DMS53 treated with DMSO at 0.1 percent for 48 hours (cell line): ENCODE data around the gene HIF3A.
"Not testable (repeated sequence)": the region's sequence is repeated elsewhere in the genome, so short reads cannot be mapped to it uniquely, and the experiment has no call there.

Experiments
- DNase-seq: peaks from one replicate; lab custom pipeline; 2025; ENCODE audit not compliant: unreplicated experiment; lab: John Stamatoyannopoulos, UW

Gene HIF3A

DNA sequence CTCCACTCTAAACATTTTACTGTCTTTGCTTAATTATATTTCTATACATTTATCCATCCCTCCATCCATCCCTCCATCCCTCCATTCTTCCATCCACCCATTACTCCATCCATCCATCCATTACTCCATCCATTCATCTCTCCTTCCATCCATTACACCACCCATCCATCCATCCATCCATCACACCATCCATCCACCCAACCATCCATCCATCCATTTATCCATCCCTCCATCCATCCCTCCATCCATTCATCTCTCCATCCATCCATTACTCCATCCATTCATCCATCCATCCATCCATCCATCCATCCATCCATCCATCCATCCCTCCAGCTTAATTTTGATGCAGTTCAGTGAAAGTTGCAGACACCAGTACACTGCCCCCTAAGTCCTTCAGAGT is 5.0 kb upstream of the HIF3A start:
- DNase-seq: no peak

GRCh38 chr19:46294494-46294893 is 2.3 kb upstream of the HIF3A start:
- DNase-seq: no peak

DNA sequence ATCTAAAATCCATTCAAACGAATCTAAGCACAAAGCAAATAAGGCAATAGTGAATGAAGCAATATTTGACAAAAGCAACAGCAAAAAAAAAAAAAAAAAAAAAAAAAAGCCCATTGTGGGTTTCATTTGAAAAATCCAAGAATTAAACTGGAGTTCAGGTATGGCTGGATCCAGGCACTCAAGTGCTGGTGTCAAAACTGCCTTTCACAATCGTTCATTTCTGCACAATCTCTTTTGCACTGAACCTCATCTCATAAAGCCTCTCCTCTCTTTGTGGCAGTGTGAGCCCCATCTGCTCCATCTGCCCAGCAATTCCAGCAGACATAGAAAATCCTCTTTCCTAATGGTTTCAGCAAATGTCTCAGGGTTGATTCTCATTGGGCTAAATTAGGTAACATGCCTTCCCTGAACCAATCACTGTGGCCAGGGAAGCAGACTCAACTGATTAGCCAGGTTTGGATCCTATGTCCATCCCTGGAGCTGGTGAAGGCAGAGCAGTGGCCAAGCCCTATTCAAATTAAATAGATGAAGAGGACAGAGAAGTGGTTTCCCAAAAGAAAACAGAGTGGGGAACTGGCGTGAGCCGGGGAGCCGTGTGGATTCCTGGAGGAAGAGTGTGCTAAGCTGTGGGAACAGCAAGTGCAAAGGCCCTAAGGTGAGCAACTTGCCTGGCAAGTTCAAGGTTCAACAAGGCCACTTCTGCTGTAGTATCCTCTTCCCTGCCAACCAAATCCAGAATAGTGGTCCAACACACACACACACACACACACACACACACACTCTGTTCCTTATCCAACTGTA is 1.2 kb upstream of the HIF3A start:
- no peak for DNase-seq

- no peak for DNase-seq
Observed at GRCh38 chr19:46296202-46296480, 701 bp upstream of the HIF3A start.

- no peak for DNase-seq
Observed at GRCh38 chr19:46297700-46298478, 1.0 kb downstream of the HIF3A start.

DNA sequence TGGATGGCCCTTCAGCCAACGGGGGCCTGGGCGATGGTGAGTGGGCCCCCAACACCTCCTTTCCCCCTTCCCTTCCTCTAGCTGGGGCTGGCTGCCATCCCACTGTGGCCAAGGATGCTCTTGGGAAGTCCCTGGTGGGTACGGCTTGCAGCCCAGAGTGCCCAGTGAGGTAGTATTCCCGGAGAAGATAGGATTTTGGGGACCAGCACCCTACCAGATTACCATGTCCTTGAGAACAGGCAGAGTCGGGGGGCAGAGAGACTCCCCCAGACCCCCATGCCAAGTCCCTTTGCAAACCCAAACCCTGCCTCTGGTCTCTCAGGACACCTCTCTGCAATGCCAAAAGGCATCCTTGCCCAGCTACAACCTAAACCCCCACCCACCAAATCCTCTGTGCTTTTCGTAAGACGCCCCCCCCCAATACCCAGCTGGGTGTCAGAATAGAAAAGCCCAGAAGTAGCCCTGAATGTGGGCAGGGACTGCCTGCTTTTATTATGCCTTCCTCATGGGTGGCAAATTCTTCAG is 1.7 kb downstream of the HIF3A start:
- no peak for DNase-seq

DNA sequence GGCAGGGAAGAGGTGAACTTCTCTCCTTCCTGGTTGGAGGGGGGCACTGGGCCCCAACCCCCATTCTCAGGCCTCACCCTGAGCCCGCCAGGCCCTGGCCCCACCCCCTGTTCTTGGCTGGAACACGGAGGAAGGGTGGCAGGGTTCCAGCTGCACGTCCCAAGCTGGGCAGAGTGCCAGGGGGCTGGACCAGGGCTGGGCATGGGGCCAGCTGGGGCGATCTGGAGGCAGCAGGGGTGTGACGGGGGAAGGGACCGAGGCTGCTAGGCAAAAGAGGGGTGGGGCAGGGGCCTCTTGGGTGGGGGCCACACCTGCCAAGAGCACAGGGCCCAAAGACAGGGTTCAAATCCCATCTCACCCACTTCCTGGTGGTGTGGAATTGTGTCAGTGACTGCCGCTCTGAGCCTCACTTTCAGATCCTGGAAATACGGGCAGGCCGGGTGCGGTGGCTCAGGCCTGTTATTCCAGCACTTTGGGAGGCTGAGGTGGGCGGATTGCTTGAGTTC is 2.2 kb downstream of the HIF3A start:
- peak; percentile 22 for DNase-seq

DNA sequence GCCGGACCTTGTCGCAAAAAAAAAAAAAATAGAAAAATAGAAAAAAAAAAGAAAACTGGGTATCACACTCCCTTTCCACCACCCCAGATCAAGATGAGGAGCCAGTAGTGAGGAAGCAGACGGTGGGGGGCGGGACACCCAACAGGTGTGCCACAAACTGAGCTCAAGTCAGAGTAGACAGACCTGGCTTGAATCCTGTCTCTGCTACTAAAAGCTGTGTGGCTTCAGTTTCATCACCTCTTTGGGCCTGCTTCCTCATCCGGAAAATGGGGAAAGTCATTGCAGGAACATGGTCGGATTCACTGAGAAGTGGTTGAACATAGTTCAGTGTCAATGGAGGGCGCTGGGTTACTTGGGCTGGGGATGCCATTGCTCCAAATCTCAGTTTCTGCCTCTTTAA is 2.9 kb downstream of the HIF3A start:
- DNase-seq: no peak

GRCh38 chr19:46303322-46303690 is 6.5 kb downstream of the HIF3A start:
- DNase-seq: no peak

GRCh38 chr19:46303691-46304397 is 7.0 kb downstream of the HIF3A start:
- DNase-seq: no peak

GRCh38 chr19:46306501-46306900 is 9.7 kb downstream of the HIF3A start:
- no peak for DNase-seq

- DNase-seq: no peak
Observed at GRCh38 chr19:46308510-46308909, 11.7 kb downstream of the HIF3A start.

DNA sequence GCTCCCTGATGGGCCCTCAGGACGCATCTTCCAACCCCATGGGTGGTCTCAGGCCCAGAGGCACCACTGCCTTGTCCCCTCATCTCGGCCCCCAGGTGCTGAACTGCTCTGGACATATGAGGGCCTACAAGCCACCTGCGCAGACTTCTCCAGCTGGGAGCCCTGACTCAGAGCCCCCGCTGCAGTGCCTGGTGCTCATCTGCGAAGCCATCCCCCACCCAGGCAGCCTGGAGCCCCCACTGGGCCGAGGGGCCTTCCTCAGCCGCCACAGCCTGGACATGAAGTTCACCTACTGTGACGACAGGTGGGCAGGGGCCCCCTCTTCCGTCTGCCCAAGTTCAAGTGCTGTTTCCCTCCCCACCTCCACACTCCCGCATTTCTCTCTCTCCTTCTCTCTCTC is 12.2 kb downstream of the HIF3A start:
- DNase-seq: no peak

DNA sequence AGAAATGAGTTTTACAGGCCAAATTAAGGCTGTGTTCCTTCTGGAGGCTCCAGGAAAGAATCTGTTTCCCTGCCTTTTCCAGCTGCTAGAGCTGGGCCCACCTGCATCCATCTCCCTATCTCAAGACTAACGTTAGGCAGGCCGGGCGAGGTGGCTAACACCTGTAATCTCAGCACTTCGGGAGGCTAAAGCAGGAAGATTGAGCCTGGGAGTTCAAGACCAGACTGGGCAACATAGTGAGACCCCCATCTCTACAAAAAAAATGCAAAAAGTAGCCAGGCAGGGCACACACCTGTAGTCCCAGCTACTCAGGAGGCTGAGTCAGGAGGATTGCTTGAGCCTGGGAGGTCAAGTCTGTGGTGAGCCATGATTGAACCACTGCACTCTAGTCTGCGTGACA is 14.6 kb downstream of the HIF3A start:
- DNase-seq: no peak

- DNase-seq: not testable (repeated sequence)
Observed at GRCh38 chr19:46313540-46314469, 17.0 kb downstream of the HIF3A start.

DNA sequence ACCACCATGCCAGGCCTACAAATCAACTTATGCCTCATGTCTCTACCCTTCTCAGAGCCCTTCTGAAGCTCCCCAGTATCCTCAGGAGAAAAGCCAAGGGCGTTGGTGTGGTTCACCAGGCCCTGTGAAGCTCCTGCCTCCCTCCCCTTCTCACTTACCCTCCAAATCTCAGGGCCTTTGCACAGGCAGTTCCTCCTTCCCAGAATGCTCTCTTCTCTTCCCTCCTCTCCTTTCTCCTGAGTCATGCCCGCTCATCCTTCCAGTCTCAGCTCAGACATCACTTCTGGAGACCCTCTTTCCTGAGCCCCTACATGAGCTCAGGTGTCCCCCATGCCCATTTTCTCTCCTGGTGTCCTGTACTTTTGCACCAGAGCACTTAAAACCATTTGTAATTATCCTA is 20.5 kb downstream of the HIF3A start:
- no peak for DNase-seq

GRCh38 chr19:46319613-46320012 is 22.8 kb downstream of the HIF3A start:
- DNase-seq: no peak

DNA sequence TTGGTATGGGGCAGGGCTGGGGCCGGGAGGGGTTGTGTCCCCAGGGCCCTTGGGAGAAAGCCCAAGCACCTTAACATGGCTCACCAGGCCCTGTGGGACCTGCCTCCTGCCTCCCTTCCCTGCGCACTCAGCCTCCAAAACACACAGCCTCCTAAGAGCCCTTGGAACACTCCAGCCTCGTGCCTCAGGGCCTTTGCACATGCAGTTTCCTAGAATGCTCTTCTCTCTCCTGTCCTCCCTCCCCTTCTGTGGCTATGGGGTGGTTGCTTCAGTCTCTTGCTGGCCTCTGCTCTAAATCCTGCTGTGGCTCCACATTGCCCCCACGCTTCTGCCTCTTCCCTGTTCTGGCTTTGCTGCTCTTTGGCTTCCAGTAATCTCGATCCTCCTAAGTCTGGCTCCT is 23.7 kb downstream of the HIF3A start:
- no peak for DNase-seq

DNA sequence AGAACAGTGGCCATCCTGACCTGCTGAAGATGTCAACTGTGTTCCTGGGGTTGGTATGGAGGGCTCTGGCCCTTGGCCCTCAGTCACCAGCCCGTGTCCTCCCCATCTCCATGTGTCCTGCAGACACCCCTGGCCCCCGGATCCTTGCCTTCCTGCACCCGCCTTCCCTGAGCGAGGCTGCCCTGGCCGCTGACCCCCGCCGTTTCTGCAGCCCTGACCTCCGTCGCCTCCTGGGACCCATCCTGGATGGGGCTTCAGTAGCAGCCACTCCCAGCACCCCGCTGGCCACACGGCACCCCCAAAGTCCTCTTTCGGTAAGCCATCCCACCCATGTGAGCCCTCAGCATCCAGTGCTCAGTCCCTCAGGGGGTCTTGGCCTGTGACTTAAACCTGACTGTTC is 24.8 kb downstream of the HIF3A start:
- DNase-seq: no peak

DNA sequence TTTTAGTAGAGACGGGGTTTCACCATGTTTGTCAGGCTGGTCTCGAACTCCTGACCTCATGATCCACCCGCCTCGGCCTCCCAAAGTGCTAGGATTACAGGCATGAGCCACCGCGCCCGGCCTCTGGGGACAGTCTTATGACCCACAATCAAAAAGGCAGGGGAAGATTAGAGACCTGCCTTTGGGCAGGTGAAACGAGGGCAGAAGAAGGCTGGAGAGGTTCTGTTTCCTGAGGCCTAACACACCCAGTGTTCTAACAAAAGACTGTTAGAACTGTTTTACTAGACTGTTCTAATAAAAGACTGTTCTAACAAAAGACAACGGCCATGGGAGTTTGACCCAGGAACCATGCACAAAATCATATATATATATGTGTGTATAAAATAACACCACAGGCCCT is 26.4 kb downstream of the HIF3A start:
- DNase-seq: not testable (repeated sequence)

DNA sequence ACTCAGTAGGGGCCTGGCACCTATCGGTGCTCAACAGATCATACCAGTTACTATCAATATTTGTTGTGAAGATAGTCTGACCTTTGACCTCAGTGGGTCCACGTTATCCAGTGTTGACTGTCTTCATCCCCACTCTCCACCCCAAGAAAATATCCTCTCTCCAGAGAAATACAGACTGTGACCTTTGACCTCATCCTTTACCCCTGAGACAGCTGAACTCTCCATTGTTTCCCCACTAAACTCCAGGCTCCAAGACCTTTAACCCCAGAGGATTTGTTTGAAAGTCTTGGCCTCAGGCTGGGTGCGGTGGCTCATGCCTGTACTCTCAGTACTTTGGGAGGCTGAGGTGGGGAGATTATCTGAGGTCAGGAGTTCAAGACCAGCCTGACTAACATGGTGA is 27.4 kb downstream of the HIF3A start:
- DNase-seq: no peak
